GM18508 (cell line): ENCODE results near the gene ATP5MC3.
"Not testable (repeated sequence)": the region's sequence is repeated elsewhere in the genome, so short reads cannot be mapped to it uniquely, and the experiment has no call there.

ENCODE experiments used
- ATAC-seq: cut with Tn5 transposase; IDR thresholded peaks from one replicate; pipeline ENCODE4 v1.9.1; 2021; ENCODE audit warnings: moderate number of reproducible peaks; ENCODE audit not compliant: insufficient read depth, unreplicated experiment

The ATP5MC3 gene

DNA sequence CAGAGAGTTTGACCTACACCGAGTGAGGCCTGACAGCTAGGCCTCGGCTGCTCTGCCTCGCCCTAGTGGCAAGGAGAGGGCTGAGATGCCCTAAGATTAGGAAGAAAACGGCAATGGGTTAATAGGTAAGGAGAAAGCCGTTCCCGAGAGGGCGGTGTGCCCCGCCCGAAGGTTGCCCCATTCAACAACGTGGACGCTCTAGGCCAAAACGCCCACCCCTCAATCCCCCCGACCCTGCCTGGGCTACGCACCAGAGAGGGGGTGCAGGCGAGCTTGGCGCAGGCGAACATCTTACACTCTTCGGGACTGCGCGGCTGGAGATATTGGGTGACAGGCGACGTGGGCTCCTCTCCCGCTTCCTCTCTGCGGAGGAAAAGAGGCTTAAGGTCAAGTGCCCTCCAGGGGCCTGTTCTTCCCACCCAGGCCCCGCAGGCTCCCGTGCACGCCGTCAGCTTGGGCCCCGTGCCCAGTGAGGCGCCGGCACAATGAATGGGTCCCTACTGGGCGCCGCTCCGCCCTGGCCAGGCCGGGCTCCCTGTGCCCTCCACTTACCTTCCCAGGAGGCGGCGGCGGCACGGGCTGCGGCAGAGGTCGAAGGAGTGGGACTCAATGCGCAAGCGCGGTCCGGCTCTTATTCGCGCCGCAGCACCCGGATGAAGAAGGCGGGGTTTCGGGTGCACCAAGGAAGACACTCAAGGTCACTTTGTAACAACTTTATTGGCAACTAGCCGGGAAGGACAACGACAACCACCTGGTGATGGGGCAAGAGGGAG is at the start of gene ATP5MC3:
Gene ATP5MC3, minus strand, starts transcription at position 607 of the 773 bp plus-strand sequence. Its CDS starts 317 bp downstream, at position 290.
- ATAC-seq: peak; percentile 66

GRCh38 chr2:175228601-175229000 is 47.1 kb upstream of the ATP5MC3 start:
- ATAC-seq: not testable (repeated sequence)

DNA sequence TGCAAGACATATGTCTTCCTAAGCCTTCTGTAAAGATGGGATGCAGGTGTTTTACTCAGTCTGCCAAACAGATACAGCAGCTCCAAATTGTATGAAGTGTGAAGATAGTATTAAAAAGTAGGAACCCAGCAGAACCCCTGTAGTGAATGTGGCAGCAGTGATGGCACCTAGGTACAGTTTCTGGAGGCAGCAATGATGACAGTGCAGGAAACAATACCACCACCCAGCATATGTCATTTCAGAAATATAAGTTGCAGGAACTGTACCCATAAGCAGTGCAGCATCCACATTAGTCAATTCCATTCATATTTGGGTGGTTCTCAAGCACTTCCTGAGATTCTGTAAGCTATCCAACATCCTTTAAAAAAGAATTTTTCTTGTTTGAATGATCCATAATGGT is 46.7 kb upstream of the ATP5MC3 start:
- no peak for ATAC-seq

DNA sequence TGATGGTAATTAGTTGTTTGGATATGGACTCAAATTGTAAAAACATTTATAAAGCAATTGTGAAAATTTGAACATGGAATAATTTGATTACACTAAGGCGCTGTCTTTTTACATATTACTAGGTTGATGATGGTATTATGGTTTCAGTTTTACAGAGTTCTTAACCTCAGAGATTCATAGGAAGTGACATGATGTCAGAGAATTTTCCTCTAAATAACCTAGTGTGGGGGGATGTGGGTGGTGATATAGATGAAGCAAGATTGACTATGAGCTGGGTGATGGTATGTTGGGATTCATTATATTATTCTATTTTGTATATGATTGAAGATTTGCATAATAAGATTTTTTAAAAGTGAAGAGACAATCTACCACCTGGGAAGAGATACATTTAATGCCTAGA is 45.9 kb upstream of the ATP5MC3 start:
- ATAC-seq: no peak

DNA sequence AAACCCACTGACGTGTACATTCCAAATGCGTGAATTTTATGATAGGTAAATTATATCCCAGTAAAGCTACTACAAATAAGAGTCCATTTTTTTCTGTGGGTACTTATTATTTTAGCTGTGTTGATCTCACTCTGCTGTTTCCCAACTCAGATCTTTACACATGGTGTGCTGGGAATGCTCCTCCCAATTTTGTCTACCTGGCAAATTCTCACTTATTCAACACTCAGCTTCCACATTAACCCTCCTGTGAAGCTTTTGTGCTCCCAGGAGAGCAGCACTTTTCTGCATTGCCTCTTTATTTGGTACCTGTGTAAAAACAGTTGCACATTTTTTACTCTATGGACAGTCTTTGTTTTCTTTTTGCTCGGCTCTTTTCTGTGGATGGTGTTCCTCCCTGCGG is 38.6 kb upstream of the ATP5MC3 start:
- ATAC-seq: no peak

- ATAC-seq: no peak
These were observed 37.0 kb upstream of the ATP5MC3 start for GRCh38 chr2:175218551-175218950.

- ATAC-seq: no peak
These were observed 26.4 kb upstream of the ATP5MC3 start for GRCh38 chr2:175207741-175208438.

DNA sequence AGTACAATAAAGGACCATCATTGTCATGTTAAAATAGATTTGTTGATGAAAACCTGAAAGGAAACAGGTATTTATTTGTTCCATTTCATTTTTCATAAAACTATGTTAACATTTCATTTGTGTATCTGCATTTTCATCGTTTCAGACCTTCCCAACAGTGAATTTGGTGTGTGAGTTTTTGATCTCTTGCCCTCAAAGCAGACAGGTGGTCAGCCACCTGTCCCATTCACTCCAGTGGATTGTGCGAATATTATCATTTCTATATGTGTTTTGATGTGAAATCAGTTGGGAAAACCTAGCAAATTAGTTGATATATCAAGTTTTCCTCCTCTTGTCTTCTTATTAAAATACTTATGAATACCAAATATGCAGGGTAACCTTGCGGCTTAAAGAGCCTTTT is 25.4 kb upstream of the ATP5MC3 start:
- ATAC-seq: no peak

DNA sequence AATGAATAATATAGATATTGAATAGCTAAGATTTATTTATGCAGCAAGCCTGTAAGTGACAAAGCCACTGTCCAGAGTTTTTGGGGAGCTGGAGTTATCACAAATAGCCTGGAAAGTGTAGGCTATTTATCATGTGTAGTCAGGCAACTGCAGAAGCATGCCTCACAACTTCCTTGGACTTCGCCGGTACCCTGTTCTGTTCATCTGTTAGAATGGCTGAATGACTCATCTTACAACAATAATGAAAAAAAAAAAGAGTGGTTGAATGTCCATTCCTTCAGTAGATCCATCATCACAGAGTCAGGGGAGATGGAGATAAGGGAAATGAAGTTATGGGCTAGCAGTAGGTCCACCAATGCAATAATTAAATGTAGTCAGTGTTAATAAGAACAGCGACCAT is 24.0 kb upstream of the ATP5MC3 start:
- no peak for ATAC-seq

DNA sequence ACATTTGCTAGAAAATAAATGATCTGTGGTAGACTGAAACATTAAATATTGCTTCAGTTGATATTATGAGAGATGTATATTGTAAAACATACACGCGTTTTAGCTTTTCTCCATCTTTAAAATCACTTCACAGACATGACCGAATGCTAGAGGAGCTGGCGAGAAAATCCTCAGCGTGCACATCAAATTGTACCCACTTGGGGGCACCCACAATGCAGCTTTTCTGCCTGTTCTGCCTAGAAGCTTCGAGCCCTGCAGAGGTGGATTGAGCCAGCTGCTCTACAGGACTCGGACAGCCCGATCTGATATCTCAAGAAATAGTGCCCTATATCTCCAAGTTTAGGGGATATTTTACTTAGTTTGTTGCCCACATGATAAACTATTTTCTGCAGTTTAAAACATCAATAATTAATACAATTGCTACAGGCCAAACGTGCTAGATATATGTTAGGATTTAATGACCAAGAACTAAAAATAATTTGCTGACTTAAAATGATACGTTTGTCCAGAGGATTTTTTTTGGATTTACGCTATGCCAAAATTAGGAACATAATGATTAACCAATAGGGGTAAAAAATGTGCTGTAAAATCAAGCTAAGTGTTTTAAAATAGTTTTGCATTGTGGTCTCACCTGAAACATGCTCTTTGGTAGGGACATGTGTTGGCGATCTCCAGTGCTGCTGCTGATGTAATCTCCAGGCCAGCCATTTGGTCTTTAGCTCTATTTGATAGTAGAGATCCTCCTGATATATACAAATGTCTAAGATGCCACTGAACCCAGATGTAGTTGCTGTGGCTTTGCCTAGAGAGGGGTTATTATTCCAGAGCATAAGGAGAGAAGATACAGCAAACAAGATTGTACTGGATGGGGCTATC is 22.3 kb upstream of the ATP5MC3 start:
- ATAC-seq: no peak

GRCh38 chr2:175195012-175195411 is 13.5 kb upstream of the ATP5MC3 start:
- no peak for ATAC-seq

- no peak for ATAC-seq
These were observed 7.3 kb upstream of the ATP5MC3 start for GRCh38 chr2:175188761-175189160.

DNA sequence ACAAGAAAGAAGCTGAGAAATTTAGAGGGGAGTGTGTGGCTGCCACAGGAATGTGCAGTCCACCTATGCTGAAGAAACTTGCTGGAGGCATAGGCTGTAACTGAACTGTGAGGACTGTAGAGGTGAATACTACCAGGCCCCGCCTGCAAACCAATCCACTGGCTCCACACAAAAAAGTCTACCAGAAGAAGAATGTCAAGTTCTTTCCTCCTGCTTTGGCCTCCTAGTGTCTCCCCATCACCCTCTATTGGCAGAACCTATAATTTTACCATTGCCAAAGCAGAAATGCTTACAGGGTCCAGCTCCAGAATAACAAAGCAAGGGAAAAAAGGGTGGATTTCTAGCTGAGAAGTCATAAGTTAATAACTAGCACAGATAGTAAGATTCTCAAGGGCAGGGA is 5.9 kb upstream of the ATP5MC3 start:
- no peak for ATAC-seq

GRCh38 chr2:175183674-175184073 is 2.2 kb upstream of the ATP5MC3 start:
- ATAC-seq: no peak

- ATAC-seq: no peak
These were observed 383 bp upstream of the ATP5MC3 start for GRCh38 chr2:175181877-175182308.

DNA sequence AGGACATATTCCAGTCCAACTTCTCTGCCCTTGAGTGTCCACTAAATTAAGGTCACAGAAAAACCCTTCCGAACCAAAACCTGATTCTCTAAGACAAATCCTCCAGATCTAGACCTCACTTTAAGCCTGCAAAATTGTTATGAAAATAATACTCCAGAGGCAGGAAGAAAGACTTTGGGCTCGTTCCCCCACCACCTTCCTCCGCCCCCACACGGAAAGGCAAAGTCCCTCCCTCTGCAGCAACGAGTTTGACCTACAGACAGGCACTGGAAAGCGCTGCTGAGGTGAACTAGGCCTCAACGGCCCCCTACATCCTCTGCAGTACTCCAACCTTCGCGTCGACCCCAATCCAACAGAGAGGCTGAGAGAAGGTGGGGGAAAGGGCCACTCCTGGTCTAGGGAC is 808 bp downstream of the ATP5MC3 start:
- ATAC-seq: no peak

DNA sequence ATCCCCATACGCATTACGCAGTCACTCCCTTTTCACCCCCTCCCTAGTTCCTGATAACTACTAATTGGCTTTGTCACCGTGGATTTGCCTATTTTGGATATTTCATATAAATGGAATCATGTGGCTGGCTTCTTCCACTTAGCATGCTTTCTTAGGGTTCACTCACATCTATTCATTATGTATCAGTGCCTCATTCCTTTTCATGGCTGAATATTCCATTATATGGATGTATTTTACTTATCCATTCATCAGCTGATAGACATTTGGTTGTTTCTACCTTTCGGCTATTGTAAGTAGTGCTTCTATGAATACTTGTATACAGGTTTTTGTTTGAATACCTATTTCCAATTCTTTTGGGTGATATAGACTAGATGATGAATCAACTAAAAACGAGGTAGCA is 4.9 kb downstream of the ATP5MC3 start:
- ATAC-seq: no peak

DNA sequence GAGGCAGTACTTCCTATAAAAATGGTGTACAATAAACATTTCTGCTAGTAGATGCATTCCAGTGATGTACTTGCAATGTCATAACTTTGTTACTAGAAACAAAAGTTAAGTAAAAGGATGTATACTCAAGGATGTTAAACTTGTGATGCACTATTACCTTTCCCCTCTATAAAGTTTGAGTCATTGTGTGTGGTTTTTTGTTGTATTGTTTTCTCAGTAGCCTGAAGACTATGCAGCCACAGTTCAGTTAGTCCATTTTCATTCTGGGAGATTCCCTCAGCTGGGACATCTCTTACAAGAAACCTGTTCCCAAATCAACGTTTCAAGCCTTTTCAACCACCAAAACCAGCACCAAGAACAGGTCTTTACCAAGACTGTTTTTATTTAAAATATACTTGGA is 5.6 kb downstream of the ATP5MC3 start:
- ATAC-seq: no peak

DNA sequence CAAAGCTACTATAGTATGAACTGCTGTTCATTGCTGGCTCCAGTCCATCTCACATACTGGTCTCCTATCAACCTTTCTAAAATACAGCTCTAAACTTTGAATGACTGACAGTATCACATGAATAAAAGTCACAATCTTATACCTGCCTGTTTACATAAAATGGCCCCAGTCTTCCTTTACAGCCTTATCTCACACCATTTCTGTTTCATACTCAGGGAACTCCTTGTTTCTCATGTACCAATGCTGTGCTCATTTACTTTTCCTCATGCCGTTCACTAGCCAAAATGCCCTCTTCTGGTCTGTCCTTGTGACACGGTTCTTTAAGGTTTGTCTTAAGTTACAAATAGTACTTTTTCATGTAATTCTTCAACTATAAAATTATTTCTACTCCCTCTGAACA is 6.2 kb downstream of the ATP5MC3 start:
- ATAC-seq: no peak

DNA sequence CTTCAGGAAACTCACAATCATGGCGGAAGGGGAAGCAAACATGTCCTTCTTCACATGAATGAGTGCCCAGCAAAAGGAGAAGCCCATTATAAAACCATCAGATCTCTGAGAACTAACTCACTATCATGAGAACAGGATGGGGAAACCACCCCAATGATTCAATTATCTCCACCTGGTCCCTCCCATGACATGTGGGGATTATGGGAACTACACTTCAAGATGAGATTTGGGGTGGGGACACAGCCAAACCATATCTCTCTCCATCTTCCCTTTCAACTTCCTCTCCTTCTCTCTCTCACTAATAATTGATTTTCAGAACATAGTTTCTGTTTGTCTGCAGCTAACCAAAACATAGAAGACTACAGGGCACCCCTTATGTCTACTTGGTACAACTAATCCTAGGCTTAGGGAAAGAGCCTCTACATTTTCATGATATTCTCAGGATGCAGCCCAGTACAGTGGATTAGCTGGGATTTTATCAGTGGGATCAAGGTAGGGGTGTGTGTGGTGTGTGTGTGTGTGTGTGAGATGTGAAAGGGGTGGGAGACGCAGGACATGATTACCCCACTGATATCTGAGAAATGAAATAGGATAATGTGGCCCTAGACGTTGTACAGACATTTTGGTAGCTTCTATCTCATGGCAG is 10.7 kb downstream of the ATP5MC3 start:
- no peak for ATAC-seq
